ENCODE measurements around the gene GPS2.

DNA sequence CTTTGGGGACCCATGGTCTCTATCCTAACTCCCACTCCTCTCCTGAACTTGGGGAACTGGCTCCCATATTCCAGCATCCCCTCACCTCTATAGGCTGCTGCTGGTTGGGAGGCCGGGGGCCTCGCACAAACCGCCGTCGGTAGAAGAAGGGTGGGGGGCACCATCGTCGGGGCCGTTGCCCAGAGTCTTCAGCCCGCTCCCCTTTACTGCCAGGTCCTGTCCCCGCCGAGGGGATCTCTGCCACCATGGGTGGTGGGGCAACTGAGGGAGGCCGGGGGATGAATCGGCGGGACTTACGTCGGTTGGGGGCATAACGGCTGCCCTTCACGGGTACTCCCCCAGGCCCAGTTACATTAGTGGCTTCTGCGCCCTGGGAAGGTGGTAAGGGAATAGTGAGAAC lies 25.0 kb downstream of the GPS2 start:
- TF ChIP-seq, protein P1, sequence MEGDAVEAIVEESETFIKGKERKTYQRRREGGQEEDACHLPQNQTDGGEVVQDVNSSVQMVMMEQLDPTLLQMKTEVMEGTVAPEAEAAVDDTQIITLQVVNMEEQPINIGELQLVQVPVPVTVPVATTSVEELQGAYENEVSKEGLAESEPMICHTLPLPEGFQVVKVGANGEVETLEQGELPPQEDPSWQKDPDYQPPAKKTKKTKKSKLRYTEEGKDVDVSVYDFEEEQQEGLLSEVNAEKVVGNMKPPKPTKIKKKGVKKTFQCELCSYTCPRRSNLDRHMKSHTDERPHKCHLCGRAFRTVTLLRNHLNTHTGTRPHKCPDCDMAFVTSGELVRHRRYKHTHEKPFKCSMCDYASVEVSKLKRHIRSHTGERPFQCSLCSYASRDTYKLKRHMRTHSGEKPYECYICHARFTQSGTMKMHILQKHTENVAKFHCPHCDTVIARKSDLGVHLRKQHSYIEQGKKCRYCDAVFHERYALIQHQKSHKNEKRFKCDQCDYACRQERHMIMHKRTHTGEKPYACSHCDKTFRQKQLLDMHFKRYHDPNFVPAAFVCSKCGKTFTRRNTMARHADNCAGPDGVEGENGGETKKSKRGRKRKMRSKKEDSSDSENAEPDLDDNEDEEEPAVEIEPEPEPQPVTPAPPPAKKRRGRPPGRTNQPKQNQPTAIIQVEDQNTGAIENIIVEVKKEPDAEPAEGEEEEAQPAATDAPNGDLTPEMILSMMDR (IDR thresholded peaks at IDR 0.05) = no peak
- TF ChIP-seq POLR2A (IDR thresholded peaks at IDR 0.05) = no peak
